ENCODE measurements around the gene HMCN1.

GRCh38 chr1:185972096-185972850 lies 238.1 kb downstream of the HMCN1 start:
- no peak for TF ChIP-seq CTCF (conservative IDR thresholded peaks at IDR 0.05)
- no peak for TF ChIP-seq ZFX (IDR thresholded peaks at IDR 0.05)

Data from C4-2B (cell line).